ENCODE measurements around the gene CACNB4.

CACNB4 gene

DNA sequence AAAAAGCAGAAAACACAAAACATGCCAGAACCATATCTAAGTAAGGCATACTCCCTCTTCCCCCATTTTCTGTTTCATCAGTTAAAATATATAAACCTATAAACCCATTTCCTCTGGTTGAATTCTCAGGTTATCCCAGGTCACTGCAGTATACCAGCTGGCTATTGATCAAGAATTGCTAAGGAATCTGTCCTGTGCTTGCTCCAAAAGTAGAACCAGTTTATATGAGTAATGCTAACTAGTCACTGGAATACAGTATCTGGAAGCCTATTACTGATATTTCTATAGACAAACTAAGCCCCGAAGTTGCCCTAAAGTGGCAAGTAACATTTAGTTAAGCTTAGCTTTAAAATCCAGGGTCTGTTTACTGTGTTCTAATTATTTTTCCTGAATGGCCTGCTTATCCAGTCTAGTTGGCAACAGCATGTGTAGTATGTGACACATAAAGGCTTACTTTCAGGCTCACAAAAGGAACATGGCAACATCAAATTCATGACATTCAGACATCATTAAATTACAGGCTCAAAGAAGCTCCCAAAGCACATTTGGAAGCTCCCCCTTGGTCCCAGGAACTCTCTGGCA lies 167.7 kb downstream of the CACNB4 start:
- H3K4me3 ChIP-seq (ENCODE audit: low read depth, low read length): no peak overlapping the region
- TF ChIP-seq CTCF (IDR thresholded peaks at IDR 0.05; ENCODE audit: borderline replicate concordance, insufficient read depth, low read depth, low read length): no peak

GRCh38 chr2:151930042-151930441 lies 168.8 kb downstream of the CACNB4 start:
- TF ChIP-seq CTCF (IDR thresholded peaks at IDR 0.05; ENCODE audit: borderline replicate concordance, insufficient read depth, low read depth, low read length): no peak
- no peak overlapping the region for H3K4me3 ChIP-seq (ENCODE audit: low read depth, low read length)

- no peak for TF ChIP-seq CTCF (IDR thresholded peaks at IDR 0.05; ENCODE audit: borderline replicate concordance, insufficient read depth, low read depth, low read length)
Observed at GRCh38 chr2:151928380-151928779, 170.5 kb downstream of the CACNB4 start.

DNA sequence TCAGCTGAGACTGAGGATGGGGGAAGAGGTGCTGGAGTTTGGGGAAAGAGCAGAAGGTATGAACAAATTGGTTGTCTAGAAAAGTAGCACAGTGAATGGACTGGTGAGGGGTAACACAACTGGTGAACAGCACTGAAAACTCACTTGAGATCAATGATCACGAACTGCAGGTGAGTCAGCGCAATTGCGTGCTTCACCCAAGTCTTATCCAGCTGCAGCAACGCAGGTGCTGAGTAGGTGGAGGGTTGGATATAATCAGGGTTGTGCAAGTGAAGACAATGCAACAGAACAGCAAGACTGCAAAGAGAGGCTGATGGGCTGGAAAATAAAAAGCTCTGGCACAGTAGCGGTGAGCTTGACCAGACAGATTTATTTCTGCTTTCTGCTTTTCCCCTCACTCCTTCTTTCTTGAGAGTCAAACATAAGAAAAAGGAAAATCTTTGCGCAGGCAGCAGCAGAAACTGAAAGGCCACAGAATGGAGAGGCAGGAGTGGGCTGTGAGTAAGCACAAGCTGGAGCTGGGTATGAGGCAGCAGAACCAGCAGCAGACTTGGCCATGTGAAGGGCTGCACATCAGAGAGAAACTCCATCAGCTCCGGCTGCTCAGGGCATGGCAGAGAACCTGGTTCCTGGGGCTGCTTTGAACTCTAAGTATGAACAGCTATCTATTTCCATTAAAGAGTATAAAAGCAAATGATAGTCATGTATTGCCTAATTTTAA lies 171.2 kb downstream of the CACNB4 start:
- H3K4me3 ChIP-seq (ENCODE audit: low read depth, low read length): no peak overlapping the region
- no peak for TF ChIP-seq CTCF (IDR thresholded peaks at IDR 0.05; ENCODE audit: borderline replicate concordance, insufficient read depth, low read depth, low read length)

More at GRCh38 chr2:151928380-151928779, 170.5 kb downstream of the CACNB4 start:
- no peak overlapping the region for H3K4me3 ChIP-seq (ENCODE audit: low read depth, low read length)

- TF ChIP-seq CTCF (IDR thresholded peaks at IDR 0.05; ENCODE audit: borderline replicate concordance, insufficient read depth, low read depth, low read length): no peak
- no peak overlapping the region for H3K4me3 ChIP-seq (ENCODE audit: low read depth, low read length)
Observed at GRCh38 chr2:151922845-151923666, 175.8 kb downstream of the CACNB4 start.

GRCh38 chr2:151919786-151920185 lies 179.1 kb downstream of the CACNB4 start:
- no peak overlapping the region for H3K4me3 ChIP-seq (ENCODE audit: low read depth, low read length)
- no peak for TF ChIP-seq CTCF (IDR thresholded peaks at IDR 0.05; ENCODE audit: borderline replicate concordance, insufficient read depth, low read depth, low read length)
